GM21529 (cell line): ENCODE measurements around the gene DNAJC17.

ENCODE experiments used
- ATAC-seq: cut with Tn5 transposase; IDR thresholded peaks from one replicate; pipeline ENCODE4 v1.9.1; 2021; ENCODE audit not compliant: unreplicated experiment

The DNAJC17 gene

DNA sequence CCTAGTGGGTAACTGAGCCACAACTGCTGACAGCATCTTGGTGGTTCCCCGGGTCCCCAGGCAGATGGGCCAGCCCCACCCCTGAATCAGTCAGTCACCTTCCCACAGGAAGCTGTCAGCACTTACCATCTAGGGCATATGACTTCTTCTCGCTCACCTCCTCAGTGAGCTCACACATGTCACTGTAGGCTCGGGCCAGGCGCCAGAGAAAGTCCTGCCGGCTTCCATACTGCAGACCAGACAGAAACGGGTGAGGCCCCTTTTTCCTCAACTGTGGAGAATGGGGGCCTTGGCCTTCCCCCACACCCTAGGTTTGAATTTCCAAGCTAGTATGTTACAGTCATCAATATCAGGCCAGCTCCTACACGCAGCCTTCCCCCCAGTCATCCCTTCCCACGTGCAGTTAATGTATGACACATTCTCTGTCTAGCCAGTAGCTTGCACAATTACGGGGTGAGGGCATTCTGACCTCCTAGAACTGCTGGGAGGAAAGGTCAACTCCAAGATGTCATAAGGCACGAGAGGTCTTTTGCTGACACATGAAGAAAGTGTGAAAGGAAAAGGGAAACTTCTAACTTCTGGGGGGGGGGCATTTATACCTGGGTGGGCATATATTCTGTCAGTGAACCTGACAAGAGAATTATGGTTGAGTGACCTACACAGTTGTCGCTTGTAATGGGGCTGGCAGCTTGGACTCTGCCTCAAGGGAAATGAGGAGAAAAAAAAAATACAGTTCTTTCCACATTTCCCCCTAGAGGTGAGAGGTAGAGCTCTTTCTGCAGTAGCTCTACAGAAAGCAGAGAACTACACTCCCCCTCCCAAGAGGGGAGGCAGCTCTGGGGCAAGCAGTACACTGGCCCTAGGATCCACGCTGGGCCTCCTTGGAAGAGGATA lies 63.1 kb downstream of the DNAJC17 start:
- ATAC-seq, result no peak

- ATAC-seq, result no peak
Measured at GRCh38 chr15:40743485-40743901, 63.8 kb downstream of the DNAJC17 start.

DNA sequence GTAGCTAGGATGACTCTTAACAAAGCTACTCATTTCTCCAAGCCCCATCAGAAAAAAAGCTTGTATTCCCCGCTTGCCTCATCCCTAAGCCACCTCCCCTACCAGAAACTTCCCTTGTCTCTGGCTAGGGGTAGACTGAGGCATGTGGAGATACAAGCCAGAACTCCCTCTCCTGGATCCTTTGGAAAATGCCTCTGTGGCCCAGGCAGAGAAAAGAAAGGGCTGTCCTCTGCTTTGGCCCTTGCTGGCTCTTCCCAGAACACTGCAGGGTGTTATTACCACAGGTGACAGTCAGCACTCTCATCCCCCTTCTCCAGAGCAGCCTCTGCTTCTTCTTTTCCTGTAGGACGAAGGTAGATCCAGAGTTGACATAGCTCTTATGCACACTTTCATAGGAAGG lies 67.4 kb downstream of the DNAJC17 start:
- ATAC-seq, result no peak

GRCh38 chr15:40739047-40739446 lies 68.2 kb downstream of the DNAJC17 start:
- no peak for ATAC-seq

GRCh38 chr15:40737048-40737447 lies 70.2 kb downstream of the DNAJC17 start:
- no peak for ATAC-seq

- no peak for ATAC-seq
Measured at GRCh38 chr15:40736575-40736974, 70.7 kb downstream of the DNAJC17 start.

GRCh38 chr15:40731034-40731433 lies 76.2 kb downstream of the DNAJC17 start:
- ATAC-seq, result no peak

DNA sequence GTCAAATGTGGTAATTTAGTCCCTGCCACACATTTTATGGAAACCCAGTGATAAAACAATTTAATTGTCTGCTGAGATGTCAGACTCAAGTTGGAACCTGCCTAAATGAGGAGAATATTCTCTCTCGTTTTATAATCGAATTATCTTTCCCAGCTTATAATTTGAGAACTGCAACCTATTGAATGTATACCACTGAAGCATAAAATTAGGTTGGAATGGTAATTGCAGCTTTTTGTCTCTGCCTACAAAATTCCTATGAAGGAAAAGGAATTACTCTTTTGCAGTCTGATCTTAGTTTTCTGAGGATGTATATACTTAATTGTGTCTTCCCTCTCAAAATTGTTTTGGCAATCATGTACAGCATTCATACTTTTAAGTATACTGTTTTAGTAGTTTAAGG lies 83.4 kb downstream of the DNAJC17 start:
- ATAC-seq, result no peak

GRCh38 chr15:40722934-40723333 lies 84.3 kb downstream of the DNAJC17 start:
- no peak for ATAC-seq

DNA sequence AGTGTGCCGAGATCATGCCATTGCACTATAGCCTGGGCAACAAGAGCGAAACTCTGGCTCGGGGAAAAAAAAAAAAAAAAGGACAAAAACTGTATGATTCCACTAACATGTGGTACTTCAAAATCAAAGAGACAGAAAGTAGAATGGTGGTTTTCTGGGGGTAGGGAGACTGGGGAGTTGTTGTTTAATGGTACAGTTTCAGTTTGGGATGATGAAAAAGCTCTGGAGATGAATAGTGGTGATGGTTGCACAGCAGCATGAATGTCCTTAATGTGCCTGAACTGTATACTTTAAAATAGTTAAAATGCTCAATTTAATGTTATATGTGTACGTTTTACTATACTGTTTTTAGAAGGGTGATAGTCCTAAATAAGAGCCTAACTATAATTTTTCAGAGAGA lies 84.9 kb downstream of the DNAJC17 start:
- no peak for ATAC-seq

GRCh38 chr15:40721701-40722100 lies 85.6 kb downstream of the DNAJC17 start:
- ATAC-seq, result no peak

GRCh38 chr15:40716165-40716564 lies 91.1 kb downstream of the DNAJC17 start:
- no peak for ATAC-seq
